Measurements from ENCODE around the gene NXPE3.

Gene NXPE3

DNA sequence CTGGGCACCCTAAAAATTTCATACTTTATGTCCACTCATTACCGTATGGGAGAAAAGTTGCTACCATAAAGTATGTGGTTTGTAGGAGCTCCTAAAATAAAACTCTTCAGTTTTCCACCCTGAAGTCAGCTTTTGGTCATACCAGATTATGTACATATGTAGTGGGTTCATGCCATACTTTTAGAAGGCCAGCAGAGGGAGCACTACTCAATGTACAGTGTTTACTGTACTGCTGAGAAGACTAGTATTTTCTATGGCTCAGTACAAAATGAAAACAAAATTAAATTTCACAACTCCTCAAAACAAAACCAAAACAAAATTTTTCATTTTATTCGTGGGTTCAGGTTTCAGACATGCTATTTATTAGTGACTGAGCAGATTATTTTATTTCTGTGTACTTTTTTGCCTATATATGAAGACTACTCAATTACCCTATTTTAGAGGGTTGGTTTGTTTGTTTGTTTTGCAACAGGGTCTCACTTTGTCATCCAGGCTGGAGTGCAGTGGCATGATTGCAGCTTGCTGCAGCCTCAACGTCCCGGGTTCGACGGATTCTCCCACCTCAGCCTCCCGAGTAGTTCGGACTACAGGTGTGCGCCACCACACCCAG is 24.3 kb downstream of the NXPE3 start:
- DNase-seq (ENCODE audit: low read depth in 2 of 2): no peak

DNA sequence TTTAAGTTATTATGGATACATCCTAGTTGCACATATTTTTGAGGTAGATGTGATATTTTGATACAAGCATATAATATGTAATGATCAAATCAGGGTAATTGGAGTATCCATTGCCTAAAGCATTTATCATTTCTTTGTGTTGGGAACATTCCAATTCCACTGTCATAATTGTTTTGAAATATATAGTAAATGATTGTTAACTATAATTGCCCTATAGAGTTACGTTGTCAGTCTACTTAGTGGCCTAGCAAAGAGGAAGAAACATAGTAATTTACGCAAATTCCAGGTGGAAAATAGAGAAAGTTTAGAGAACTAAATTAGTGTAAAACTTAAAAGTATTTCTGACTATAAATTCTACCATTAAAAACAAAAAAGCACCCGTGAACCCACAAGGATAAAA is 24.9 kb downstream of the NXPE3 start:
- DNase-seq (ENCODE audit: low read depth in 2 of 2): no peak

- no peak for DNase-seq (ENCODE audit: low read depth in 2 of 2)
Observed at GRCh38 chr3:101806491-101806890, 27.5 kb downstream of the NXPE3 start.

GRCh38 chr3:101807888-101808287 is 28.9 kb downstream of the NXPE3 start:
- DNase-seq (ENCODE audit: low read depth in 2 of 2): no peak

- no peak for DNase-seq (ENCODE audit: low read depth in 2 of 2)
Observed at GRCh38 chr3:101809178-101810021, 30.4 kb downstream of the NXPE3 start.

DNA sequence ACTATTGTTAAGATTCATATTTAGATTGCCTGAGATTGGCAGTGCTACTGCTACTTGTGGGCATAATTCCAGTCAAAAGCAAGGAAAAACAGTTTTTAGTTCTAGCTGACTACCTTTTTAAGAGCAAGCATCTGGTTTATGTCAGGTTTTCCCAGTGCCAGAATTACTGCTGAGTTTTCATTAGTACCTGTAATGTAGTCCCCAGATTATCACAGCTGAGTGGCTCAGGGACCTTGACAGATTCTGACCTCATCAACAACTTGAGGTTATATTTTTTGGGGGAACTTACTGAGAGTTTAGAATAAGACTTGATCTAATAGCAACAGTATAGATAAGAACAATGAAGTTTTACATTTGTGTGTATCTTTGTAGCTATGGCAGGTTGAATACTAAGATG is 31.0 kb downstream of the NXPE3 start:
- no peak for DNase-seq (ENCODE audit: low read depth in 2 of 2)

GRCh38 chr3:101811875-101812274 is 32.9 kb downstream of the NXPE3 start:
- no peak for DNase-seq (ENCODE audit: low read depth in 2 of 2)

DNA sequence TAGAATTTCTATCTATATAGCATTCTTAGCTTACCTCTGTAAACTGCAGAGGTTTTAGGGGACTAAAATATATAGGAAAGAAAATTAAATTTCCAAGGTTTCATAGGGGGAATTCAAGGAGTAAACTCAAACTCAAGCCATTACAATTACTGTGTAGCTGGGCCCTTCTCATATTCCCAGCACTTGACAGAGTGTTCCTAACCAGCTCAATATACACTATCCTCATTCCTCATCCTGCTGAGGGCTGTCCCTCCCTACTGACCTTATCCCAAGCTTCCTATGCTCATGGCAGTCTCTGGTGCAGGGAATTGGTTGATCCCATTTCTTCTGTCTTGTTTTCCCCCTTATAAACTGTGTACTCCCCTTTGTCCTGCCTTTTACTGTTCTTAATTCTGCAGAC is 33.9 kb downstream of the NXPE3 start:
- no peak for DNase-seq (ENCODE audit: low read depth in 2 of 2)

DNA sequence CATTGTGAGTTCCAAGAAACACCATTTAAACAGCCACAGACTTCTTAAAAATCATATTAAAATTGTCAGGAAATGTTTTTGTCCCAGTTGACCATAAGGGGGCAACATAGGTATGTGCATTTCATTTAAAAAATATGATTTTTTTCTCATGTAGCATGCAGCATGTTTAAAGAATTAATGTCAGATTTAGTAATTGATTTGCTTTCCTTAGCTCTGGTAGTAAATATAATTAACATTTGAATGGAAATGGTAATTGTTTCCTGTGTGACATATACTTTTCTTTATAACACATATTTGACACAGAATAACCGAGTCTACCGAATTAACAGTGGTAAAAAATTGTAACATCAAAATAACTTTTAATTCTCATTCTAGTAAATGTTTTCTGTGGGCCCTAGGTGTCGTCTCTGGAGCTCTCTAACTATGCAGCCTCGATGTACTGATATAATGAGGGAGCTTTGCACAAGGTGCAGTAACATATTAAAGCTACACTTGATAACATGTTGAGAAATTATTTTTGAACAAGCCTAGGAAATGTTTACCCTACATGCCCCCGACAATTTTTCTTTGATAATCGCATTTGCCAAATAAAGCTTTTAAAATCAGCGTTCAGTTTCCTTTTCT is 34.9 kb downstream of the NXPE3 start:
- DNase-seq (ENCODE audit: low read depth in 2 of 2): no peak

GRCh38 chr3:101814835-101815234 is 35.8 kb downstream of the NXPE3 start:
- no peak for DNase-seq (ENCODE audit: low read depth in 2 of 2)

DNA sequence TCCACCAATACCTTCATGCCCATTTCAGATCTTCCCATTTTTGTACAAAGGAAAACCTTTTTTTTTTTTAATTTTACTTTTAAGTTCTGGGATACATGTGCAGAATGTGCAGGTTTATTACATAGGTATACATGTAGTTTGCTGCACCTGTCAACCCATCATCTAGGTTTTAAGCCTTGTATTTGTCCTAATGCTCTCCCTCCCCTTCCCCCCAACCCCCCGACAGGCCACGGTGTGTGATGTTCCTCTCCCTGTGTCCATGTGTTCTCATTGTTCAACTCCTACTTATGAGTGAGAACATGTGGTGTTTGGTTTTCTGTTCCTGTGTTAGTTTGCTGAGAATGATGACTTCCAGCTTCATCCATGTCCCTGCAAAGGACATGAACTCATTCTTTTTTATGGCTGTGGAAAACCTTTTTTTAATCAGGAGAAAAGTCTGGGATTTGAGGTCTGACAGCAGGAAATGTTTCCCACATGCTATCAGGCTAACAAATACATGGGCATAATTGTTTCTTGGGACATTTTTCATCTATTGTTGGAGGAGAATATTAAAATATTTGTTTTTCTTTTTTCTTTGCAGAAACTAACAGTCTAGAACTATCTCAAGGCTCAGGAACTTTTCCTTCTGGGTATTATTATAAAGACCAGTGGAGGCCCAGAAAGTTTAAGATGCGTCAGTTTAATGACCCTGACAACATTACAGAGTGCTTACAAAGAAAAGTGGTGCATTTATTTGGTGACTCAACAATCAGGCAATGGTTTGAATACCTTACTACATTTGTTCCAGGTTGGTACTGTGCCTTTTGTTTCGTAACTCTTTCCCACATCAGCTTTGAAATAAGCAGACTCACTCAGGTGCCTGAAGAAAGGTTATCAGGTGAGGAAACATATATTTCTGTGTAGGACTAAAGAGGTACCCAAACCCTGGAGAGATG is 37.5 kb downstream of the NXPE3 start:
- no peak for DNase-seq (ENCODE audit: low read depth in 2 of 2)

DNA sequence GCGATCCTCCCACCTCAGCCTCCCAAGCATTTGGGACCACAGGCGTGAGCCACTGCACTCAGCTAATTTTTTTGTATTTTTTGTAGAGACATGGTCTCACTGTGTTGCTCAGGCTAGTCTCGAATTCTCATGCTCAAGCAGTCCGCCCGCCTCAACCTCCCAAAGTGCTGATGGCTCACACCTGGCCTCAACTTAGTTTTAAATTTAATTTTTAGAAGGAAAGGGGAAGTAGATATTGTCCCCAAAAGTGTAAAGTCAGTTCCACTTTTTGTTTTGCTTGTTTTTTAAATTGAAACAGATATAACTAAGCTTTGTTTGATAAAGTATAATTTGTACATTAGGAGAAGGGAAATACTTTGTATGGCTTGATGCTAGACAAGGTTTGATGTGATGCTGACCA is 39.0 kb downstream of the NXPE3 start:
- DNase-seq (ENCODE audit: low read depth in 2 of 2): no peak

DNA sequence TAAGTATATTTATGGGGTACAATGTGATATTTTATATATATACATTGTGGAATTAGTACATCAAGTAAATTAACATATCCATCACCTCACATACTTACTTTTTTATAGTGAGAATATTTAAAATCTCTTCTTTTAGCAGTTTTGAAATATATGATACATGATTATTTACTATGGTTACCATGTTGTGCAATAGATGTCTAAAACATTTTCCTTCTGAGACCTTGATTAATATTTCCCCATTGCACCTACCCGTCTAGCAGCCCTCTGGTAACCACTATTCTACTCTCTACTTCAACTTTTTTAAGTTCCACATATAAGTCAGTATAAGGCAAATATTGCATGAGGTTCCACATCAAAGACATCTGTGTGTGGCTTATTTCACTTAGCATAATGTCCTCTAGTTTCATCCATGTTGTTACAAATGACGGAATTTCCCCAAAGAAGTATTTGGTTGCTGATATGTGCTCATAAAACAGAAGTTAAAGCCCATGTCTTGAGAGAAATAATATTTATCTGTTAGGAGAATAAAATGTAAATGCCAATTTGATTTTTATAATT is 40.7 kb downstream of the NXPE3 start:
- DNase-seq (ENCODE audit: low read depth in 2 of 2): no peak

DNA sequence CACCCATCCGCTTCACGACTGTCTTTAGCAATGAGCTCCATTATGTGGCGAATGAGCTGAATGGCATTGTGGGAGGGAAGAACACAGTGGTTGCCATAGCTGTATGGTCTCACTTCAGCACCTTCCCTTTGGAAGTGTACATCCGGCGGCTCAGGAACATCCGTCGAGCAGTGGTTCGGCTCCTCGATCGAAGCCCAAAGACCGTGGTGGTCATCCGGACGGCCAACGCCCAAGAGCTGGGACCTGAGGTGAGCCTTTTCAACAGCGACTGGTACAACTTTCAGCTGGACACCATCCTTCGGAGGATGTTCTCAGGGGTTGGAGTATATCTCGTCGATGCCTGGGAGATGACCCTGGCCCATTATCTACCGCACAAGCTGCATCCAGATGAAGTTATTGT is 42.5 kb downstream of the NXPE3 start:
- no peak for DNase-seq (ENCODE audit: low read depth in 2 of 2)

- no peak for DNase-seq (ENCODE audit: low read depth in 2 of 2)
Observed at GRCh38 chr3:101823525-101823924, 44.5 kb downstream of the NXPE3 start.

GRCh38 chr3:101824702-101825101 is 45.7 kb downstream of the NXPE3 start:
- no peak for DNase-seq (ENCODE audit: low read depth in 2 of 2)

- DNase-seq (ENCODE audit: low read depth in 2 of 2): no peak
Observed at GRCh38 chr3:101825904-101826445, 47.0 kb downstream of the NXPE3 start.

- peak in 1 of 2 experiments; percentile 40 for DNase-seq (ENCODE audit: low read depth in 2 of 2)
Observed at GRCh38 chr3:101827211-101828174, 48.5 kb downstream of the NXPE3 start.

DNA sequence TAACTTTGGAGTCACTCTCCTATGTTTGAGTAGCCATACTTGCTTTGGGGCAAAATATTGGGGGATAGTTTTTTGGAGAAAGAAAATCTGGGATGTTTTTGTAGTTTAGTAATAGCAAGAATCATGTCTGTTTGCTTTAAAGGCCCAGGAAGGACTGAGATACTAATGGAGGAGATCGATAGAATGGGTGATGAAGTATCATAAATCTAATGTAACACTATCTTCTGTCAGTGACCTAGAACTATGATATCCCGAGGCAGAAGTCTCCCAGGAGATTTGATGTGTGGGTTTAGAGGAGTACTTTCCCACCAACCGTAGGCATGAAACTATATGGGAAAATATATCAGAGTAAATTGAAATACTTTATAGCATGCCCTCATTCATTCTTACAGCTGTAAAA is 49.3 kb downstream of the NXPE3 start:
- no peak for DNase-seq (ENCODE audit: low read depth in 2 of 2)
